CD4-positive, alpha-beta memory T cell (primary cell): ENCODE measurements around the gene MOSPD3. TPM values are rescaled to one million over a fixed set of nuclear protein-coding genes. Genes with fewer than 3 reads are reported as not detected.
A peak's percentile ranks its signal among the peaks of the same experiment; 100 is the strongest.

Experiments
- CTCF ChIA-PET: fragments of 350-600 bp; sonication (Branson Sonifier 250); formaldehyde crosslinking; loops from one replicate; lab custom pipeline; 2021; ENCODE audit warnings: inconsistent platforms; ENCODE audit not compliant: partially characterized antibody; lab: Charles Lee
- POLR2A ChIA-PET: fragments of 350-600 bp; sonication (Branson Sonifier 250); formaldehyde crosslinking; loops from one replicate; lab custom pipeline; 2021; ENCODE audit not compliant: partially characterized antibody; lab: Charles Lee
- DNase-seq, 5 donors: peaks; one replicate each; pipeline versions ENCODE4 v3.0.0 to v3.0.0-alpha.2; 2020 to 2022; ENCODE audit warnings: mixed read lengths in 1 of 5
- H3K27ac ChIP-seq: one replicate; pipeline ENCODE4 v1.7.0; 2013; ENCODE audit warnings: low read depth, low read length
- H3K27me3 ChIP-seq: 2 replicates; pipeline ENCODE4 v1.7.0; 2013; ENCODE audit warnings: mild to moderate bottlenecking, low read length, moderate library complexity; ENCODE audit not compliant: insufficient read depth
- H3K36me3 ChIP-seq: 2 replicates; pipeline ENCODE4 v1.7.0; 2013; ENCODE audit warnings: mild to moderate bottlenecking, low read length, moderate library complexity; ENCODE audit not compliant: insufficient read depth
- H3K4me1 ChIP-seq: 2 replicates; pipeline ENCODE4 v1.7.0; 2013; ENCODE audit warnings: mild to moderate bottlenecking, low read length, moderate library complexity; ENCODE audit not compliant: insufficient read depth
- H3K4me3 ChIP-seq, 2 donors: one replicate each; pipeline ENCODE4 v1.7.0; 2013; ENCODE audit warnings: low read length in 2 of 2, mild to moderate bottlenecking in 1 of 2
- H3K9me3 ChIP-seq, 2 donors: one replicate each; pipeline ENCODE4 v1.7.0; 2013; ENCODE audit warnings: low read length in 2 of 2, control low read depth in 1 of 2; ENCODE audit not compliant: control insufficient read depth in 1 of 2
- H3K27ac Mint-ChIP-seq, 7 donors: one replicate each; pipeline ENCODE4 v1.8.0; 2020 to 2021; ENCODE audit warnings: mixed read lengths in 7 of 7, mild to moderate bottlenecking in 6 of 7, inconsistent platforms in 3 of 7, moderate library complexity in 3 of 7
- H3K27me3 Mint-ChIP-seq, 2 donors: one replicate each; pipeline ENCODE4 v1.8.0; 2020 to 2021; ENCODE audit warnings: mixed read lengths in 2 of 2
- H3K36me3 Mint-ChIP-seq, 2 donors: one replicate each; pipeline ENCODE4 v1.8.0; 2020 to 2021; ENCODE audit warnings: mixed read lengths in 2 of 2, inconsistent platforms in 1 of 2, mild to moderate bottlenecking in 1 of 2
- H3K4me1 Mint-ChIP-seq, 4 donors: one replicate each; pipeline ENCODE4 v1.8.0; 2020 to 2021; ENCODE audit warnings: mixed read lengths in 4 of 4, mild to moderate bottlenecking in 1 of 4
- H3K4me3 Mint-ChIP-seq, 8 donors: one replicate each; pipeline ENCODE4 v1.8.0; 2020 to 2021; ENCODE audit warnings: mixed read lengths in 8 of 8, mild to moderate bottlenecking in 7 of 8, moderate library complexity in 6 of 8, inconsistent platforms in 3 of 8
- H3K9me3 Mint-ChIP-seq, 8 donors: one replicate each; pipeline ENCODE4 v1.8.0; 2020 to 2021; ENCODE audit warnings: mixed read lengths in 8 of 8, mild to moderate bottlenecking in 5 of 8, inconsistent platforms in 3 of 8, moderate library complexity in 1 of 8
- intact Hi-C: fragments of 100-400 bp; cut with micrococcal nuclease; formaldehyde crosslinking; loops from one replicate; pipeline ENCODE4 v1.15.1; 2023
- polyA plus RNA-seq, 2 donors: library from polyadenylated mRNA; unstranded; fragments of 300-500 nt; fragmentation: Illumina TruSeq; gene quantifications; one replicate each; pipeline ENCODE4 v1.2.3, GENCODE V29; 2021
- total RNA-seq, 2 experiments: library from RNA; stranded (reverse); gene quantifications; one replicate each; pipeline ENCODE4 v1.2.3, GENCODE V29; 2021

The MOSPD3 gene
- total and polyA plus RNA-seq, 4 experiments from 2014 or later, result 13.4 to 32.1 (median 20.1) TPM

DNA sequence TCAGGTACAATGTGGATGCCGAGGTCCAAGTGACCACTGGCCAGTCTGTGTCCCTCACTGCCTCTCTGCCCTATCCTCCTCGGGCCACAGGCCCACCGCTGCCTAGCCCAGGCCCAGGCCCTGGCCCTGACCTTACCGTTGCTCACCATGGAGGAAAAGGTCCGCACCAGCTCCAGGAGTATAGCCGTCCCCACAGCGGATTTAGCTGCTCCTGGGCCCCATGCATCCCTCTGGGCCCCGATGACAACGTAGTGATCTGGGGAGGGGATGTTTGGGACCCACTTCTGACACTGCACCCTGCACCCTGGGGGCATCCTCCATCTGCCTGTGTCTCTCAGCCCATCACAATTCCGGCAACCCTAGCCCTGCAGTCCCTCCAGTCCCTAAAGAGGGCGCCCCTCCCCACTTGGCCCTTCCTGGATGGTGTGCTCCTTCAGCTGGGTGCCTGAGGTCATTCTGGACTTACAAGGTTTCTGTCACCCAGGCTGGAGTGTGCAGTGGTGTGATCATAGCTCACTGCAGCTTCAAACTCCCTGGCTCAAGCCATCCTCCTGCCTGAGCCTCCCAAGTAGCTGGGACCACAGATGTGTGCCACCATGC is 16.9 kb downstream of the MOSPD3 start:
- H3K4me3 Mint-ChIP-seq, result no peak overlapping the region
- H3K27ac Mint-ChIP-seq, result peak overlapping the region in 6 of 7 donors; percentile 30 to 90 (median 60)
- intact Hi-C loops, result no loop called here
- ChIA-PET POLR2A (interaction anchor here (0.7 to 5.4 kb wide), 4 partner anchors 16 to 63 kb away, joined by 3 to 64 read pairs (median 24); partner anchors contain the start of genes FBXO24, LRCH4 and MOSPD3), CTCF (interaction anchor here (0.9 to 3.3 kb wide), 7 partner anchors 10 to 76 kb away, joined by 3 to 25 read pairs (median 5); partner anchors contain the start of genes MOSPD3 and POP7)
- Histone ChIP-seq H3K27me3 (no peaks in the 10 kb centered on the region), H3K9me3 (no peaks in the 10 kb centered on the region), H3K4me3 (no peak overlapping the region), H3K36me3 (no peaks in the 10 kb centered on the region), H3K27ac (no peak overlapping the region), H3K4me1 (peaks cover 30% of the 10 kb centered on the region)
- no peaks in the 10 kb centered on the region for H3K27me3 Mint-ChIP-seq
- DNase-seq, result no peak
- peaks cover 0 to 2% (median 0%) of the 10 kb centered on the region in 8 donors for H3K9me3 Mint-ChIP-seq
- no peaks in the 10 kb centered on the region for H3K36me3 Mint-ChIP-seq
- H3K4me1 Mint-ChIP-seq, result peaks cover 19 to 48% (median 33%) of the 10 kb centered on the region in 4 donors

DNA sequence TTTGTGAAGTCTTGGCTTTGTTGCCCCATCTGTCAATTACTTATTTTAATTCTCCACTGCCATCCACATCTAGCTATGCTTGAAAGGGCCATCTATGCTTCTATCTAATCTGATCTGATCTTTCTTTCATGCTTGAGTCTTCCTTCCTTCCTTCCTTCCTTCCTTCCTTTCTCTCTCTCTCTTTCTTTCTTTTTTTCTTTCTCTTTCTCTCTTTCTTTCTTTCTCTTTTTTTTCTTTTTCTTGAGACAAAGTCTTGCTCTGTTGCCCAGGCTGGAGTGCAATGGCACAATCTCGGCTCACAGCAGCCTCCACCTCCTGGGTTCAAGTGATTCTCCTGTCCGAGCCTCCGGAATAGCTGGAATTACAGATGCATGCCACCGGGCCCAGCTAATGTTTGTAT is 17.7 kb downstream of the MOSPD3 start:
- peaks cover 0 to 2% (median 0%) of the 10 kb centered on the region in 8 donors for H3K9me3 Mint-ChIP-seq
- peak overlapping the region in 5 of 7 donors; percentile 61 to 84 (median 77) for H3K27ac Mint-ChIP-seq
- no peaks in the 10 kb centered on the region for H3K27me3 Mint-ChIP-seq
- no peaks in the 10 kb centered on the region for H3K36me3 Mint-ChIP-seq
- DNase-seq, result no peak
- ChIA-PET CTCF (interaction anchor here (0.9 to 3.3 kb wide), 7 partner anchors 9 to 75 kb away, joined by 3 to 25 read pairs (median 5); partner anchors contain the start of genes MOSPD3 and POP7), POLR2A (interaction anchor here (0.7 to 5.4 kb wide), 5 partner anchors 18 to 62 kb away, joined by 3 to 44 read pairs (median 4); partner anchors contain the start of genes FBXO24, GNB2, LRCH4 and MOSPD3)
- no peak overlapping the region for H3K4me3 ChIP-seq
- no peaks in the 10 kb centered on the region for H3K9me3 ChIP-seq
- no peaks in the 10 kb centered on the region for H3K27me3 ChIP-seq
- no peak overlapping the region for H3K27ac ChIP-seq
- H3K4me1 ChIP-seq, result peaks cover 26% of the 10 kb centered on the region
- intact Hi-C loops, result no loop called here
- peaks cover 18 to 46% (median 32%) of the 10 kb centered on the region in 4 donors for H3K4me1 Mint-ChIP-seq
- H3K4me3 Mint-ChIP-seq, result peak overlapping the region in 1 of 8 donors; percentile 11
- H3K36me3 ChIP-seq, result no peaks in the 10 kb centered on the region

DNA sequence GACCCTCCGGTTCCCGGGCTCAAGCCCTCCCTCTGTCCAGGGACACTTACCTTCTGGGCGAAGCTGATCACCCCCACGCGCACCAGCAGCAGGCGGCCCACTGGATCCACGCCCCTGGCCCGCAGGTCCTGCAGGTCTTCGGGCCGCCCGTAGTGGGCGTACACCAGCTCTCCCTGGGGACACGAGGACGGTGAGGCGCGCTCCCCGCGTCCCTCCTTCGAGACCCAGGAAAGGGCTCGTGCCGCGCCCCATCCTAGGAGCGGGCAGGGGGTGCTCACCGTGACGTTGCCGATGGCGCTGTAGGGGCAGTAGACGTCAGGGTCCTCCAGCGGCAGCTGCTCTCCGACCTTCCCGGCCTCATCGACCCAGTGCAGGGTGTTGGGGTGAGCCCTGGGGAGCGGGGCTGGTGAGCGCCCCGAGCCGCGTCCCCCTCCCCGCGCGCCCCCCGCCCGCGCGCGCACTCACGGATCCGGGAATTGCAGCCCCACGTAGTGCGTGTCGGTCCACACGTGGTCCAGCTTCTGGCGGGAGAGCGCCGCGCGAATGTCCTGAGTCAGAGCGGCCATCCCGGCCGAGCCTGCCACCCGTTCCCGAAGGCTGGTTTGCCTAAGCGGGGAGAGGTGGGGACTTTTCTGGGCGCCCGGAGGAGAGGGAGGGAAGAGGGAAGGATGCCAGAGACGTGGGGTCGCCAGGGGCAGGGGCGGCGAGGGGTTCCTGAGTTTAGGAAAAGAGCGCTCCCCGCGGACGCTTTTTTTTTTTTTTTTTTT is 20.8 kb downstream of the MOSPD3 start:
- ChIA-PET CTCF (interaction anchor here (0.7 to 4.5 kb wide), 26 partner anchors 11 to 91 kb away, joined by 3 to 53 read pairs (median 5); partner anchors contain the start of genes FBXO24, LRCH4, MOSPD3 and PCOLCE), POLR2A (interaction anchor here (0.8 to 3.1 kb wide), 12 partner anchors 20 to 73 kb away, joined by 3 to 44 read pairs (median 7); partner anchors contain the start of genes FBXO24, GIGYF1, GNB2 and LRCH4)
- peaks cover 0 to 2% (median 0%) of the 10 kb centered on the region in 8 donors for H3K9me3 Mint-ChIP-seq
- no peaks in the 10 kb centered on the region for H3K36me3 Mint-ChIP-seq
- H3K36me3 ChIP-seq, result no peaks in the 10 kb centered on the region
- peak; percentile 45 to 66 (median 55) for DNase-seq
- H3K27ac Mint-ChIP-seq, result peak overlapping the region in 6 of 7 donors; percentile 42 to 91 (median 76)
- peaks cover 8% of the 10 kb centered on the region for H3K4me1 ChIP-seq
- intact Hi-C loops, result loop anchor here (1.0 to 2.0 kb wide), 3 partner anchors 40 to 64 kb away; partner anchors contain the start of gene GNB2
- H3K27ac ChIP-seq, result peak overlapping the region; percentile 58
- peak overlapping the region; percentile 22 to 68 for H3K4me3 ChIP-seq
- H3K9me3 ChIP-seq, result no peaks in the 10 kb centered on the region
- no peaks in the 10 kb centered on the region for H3K27me3 ChIP-seq
- peaks cover 10 to 26% (median 18%) of the 10 kb centered on the region in 4 donors for H3K4me1 Mint-ChIP-seq
- H3K27me3 Mint-ChIP-seq, result no peaks in the 10 kb centered on the region
- H3K4me3 Mint-ChIP-seq, result peak overlapping the region; percentile 76 to 89 (median 85)

DNA sequence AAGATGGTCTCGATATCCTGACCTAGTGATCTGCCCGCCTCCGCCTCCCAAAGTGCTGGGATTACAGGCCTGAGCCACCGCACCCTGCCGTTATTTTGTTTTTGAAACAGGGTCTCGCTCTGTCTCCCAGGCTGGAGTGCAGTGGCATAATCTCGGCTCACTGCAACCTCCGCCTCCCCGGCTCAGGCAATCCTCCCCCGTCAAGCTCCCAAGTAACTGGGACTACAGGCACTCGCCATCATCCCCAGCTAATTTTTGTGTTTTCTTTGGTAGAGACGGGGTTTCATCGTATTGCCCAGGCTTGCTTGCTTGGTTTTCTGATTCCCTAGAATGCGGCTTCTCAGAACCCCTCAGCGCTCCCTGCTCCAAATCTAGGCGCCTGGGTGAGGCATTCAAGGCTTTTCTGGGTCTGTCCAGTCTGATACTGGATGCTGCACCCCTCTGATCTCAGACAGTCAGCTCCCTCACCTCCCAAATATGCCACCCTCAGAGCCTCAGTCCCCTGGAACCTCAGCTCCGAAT is 27.7 kb downstream of the MOSPD3 start:
- no peaks in the 10 kb centered on the region for H3K4me1 Mint-ChIP-seq
- no peak overlapping the region for H3K27ac ChIP-seq
- no peak overlapping the region for H3K27ac Mint-ChIP-seq
- intact Hi-C loops, result no loop called here
- peaks cover 0 to 4% of the 10 kb centered on the region in 2 donors for H3K27me3 Mint-ChIP-seq
- H3K36me3 Mint-ChIP-seq, result no peaks in the 10 kb centered on the region
- H3K36me3 ChIP-seq, result no peaks in the 10 kb centered on the region
- no peak overlapping the region for H3K4me3 ChIP-seq
- no peaks in the 10 kb centered on the region for H3K9me3 Mint-ChIP-seq
- H3K27me3 ChIP-seq, result no peaks in the 10 kb centered on the region
- ChIA-PET CTCF (interaction anchor here (1.2 to 2.8 kb wide), 5 partner anchors 11 to 86 kb away, joined by 3 to 12 read pairs (median 6); no protein-coding TSS in a partner anchor), POLR2A (interaction anchor here (0.8 kb wide), 1 partner anchor 27 kb away, joined by 4 read pairs; the partner anchor contains the start of gene MOSPD3)
- H3K9me3 ChIP-seq, result no peaks in the 10 kb centered on the region
- H3K4me3 Mint-ChIP-seq, result no peak overlapping the region
- no peak for DNase-seq
- no peaks in the 10 kb centered on the region for H3K4me1 ChIP-seq

DNA sequence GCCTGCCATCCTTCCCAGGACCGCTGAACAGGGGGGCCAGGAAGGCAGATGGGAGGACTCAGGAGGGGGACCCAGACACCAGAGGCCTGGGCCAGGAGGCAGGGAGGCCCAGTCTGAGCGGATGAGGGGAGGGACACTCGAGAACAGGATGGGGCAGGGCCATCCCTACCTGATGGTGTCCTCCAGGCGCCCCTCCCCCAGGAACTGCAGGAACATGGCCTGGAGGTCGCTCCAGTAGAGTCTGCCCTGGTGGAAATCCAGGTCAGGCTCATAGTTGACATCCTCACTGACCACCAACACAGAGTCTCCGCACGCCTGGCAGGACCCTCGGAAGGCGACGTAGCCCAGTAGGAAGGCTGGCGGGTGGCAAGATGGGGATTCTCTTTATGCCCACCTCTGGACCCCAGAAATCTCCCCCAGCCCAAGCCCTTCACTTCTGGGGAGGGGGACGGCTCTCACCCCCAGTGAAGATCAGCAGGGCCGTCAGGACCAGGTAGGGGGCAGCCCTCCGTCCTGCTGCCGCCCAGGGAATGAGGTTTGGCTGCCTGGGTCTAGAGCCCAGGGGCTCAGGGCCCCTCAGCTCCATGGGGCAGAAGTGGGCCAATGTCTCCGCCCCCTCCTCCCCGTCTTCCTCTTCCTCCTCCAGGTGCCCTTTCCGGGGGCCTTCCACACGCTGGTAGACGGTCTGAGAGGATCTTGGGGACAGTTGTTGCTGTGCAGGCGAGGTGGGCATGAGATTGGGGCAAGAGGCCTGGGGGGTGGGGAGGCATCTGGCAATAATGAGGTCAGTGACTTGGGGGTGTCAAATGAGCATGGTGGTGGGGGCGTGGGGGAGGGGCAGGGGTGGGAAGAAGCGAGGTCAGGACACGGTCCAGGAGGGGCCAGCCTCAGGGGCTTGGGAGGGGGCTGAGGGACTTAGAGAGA is 28.4 kb downstream of the MOSPD3 start:
- Histone ChIP-seq H3K9me3 (no peaks in the 10 kb centered on the region), H3K36me3 (no peaks in the 10 kb centered on the region), H3K27me3 (no peaks in the 10 kb centered on the region), H3K4me3 (no peak overlapping the region), H3K4me1 (no peaks in the 10 kb centered on the region), H3K27ac (no peak overlapping the region)
- Mint-ChIP-seq H3K4me3 (no peak overlapping the region), H3K9me3 (no peaks in the 10 kb centered on the region), H3K36me3 (no peaks in the 10 kb centered on the region), H3K4me1 (no peaks in the 10 kb centered on the region), H3K27ac (no peak overlapping the region), H3K27me3 (peaks cover 0 to 4% of the 10 kb centered on the region in 2 donors)
- CTCF ChIA-PET, result interaction anchor here (2.4 to 2.8 kb wide), 2 partner anchors 11 to 51 kb away, joined by 8 to 12 read pairs; no protein-coding TSS in a partner anchor
- no peak for DNase-seq
- POLR2A ChIA-PET, result no interaction called here
- intact Hi-C loops, result no loop called here

DNA sequence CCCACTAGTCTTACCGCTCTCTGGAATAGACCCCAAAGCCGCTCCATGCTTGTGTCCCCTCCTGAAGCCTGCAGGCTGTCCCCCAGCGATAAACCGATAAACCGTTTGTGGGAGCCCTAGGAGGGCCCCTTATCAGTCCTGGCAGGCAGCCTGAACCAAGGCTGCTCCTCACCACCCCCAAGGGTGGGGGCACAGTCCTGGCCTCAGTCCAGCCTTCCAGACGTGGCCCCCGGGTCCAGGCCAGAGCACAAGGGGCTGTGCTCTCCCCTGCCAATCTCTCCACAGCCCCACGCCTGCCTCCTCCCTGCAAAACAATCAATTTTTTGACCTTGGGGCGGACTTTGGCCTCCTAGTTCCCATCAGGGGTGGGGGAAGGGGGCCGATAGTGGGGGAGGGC is 29.1 kb downstream of the MOSPD3 start, which contains the start of gene TFR2:
Gene TFR2, minus strand, starts transcription at position 90 of the 397 bp plus-strand sequence. Its CDS starts 43 bp downstream, at position 47.
- no peak within 1 kb of the TSS for H3K4me3 ChIP-seq
- Mint-ChIP-seq H3K27ac (no peak within 1 kb of the TSS), H3K36me3 (no peaks in the 10 kb centered on the region), H3K4me1 (no peaks in the 10 kb centered on the region), H3K4me3 (no peak within 1 kb of the TSS), H3K9me3 (no peaks in the 10 kb centered on the region), H3K27me3 (peaks cover 0 to 4% of the 10 kb centered on the region in 2 donors)
- CTCF ChIA-PET, result no interaction called here
- no peaks in the 10 kb centered on the region for H3K36me3 ChIP-seq
- H3K4me1 ChIP-seq, result no peaks in the 10 kb centered on the region
- H3K9me3 ChIP-seq, result no peaks in the 10 kb centered on the region
- DNase-seq, result no peak
- intact Hi-C loops, result no loop called here
- H3K27ac ChIP-seq, result no peak within 1 kb of the TSS
- POLR2A ChIA-PET, result no interaction called here
- no peaks in the 10 kb centered on the region for H3K27me3 ChIP-seq
